HG03039 (cell line): ENCODE measurements around the gene FLNC.

Experiments used
- ATAC-seq: cut with Tn5 transposase; IDR thresholded peaks from one replicate; pipeline ENCODE4 v1.9.1; 2021; ENCODE audit warnings: mild to moderate bottlenecking, moderate library complexity; ENCODE audit not compliant: unreplicated experiment

FLNC gene

DNA sequence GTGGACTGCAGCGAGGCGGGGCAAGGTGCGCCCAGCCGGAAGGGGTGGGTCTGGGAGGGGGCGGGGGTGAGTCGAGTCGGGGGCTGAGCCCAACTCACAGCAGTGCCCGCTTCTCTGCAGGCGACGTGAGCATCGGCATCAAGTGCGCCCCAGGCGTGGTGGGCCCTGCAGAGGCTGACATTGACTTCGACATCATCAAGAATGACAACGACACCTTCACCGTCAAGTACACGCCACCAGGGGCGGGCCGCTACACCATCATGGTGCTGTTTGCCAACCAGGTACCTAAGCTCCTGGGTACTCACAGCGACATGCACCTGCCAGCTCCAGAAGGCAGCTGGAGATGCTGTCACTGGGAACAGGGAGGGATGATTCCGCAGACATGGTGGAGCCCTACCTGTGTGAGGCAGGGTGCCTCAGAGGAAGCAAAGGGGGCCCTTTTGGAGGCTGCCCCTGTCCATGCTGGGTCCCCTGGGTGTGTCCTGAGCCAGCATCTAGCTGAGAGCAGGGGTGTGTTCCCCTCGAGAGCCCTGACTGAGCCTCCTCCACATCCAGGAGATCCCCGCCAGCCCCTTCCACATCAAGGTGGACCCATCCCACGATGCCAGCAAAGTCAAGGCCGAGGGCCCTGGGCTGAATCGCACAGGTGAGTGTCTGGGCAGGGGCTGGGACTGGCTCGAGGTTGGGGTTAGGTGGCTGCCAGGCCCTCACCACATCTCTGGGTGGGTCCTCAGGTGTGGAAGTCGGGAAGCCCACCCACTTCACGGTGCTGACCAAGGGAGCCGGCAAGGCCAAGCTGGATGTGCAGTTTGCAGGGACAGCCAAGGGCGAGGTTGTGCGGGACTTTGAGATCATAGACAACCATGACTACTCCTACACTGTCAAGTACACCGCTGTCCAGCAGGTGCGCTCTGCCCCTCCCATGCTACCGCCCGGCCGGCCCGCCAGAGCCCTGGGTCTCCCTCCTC, 12.8 kb downstream of the FLNC start:
- ATAC-seq: no peak

DNA sequence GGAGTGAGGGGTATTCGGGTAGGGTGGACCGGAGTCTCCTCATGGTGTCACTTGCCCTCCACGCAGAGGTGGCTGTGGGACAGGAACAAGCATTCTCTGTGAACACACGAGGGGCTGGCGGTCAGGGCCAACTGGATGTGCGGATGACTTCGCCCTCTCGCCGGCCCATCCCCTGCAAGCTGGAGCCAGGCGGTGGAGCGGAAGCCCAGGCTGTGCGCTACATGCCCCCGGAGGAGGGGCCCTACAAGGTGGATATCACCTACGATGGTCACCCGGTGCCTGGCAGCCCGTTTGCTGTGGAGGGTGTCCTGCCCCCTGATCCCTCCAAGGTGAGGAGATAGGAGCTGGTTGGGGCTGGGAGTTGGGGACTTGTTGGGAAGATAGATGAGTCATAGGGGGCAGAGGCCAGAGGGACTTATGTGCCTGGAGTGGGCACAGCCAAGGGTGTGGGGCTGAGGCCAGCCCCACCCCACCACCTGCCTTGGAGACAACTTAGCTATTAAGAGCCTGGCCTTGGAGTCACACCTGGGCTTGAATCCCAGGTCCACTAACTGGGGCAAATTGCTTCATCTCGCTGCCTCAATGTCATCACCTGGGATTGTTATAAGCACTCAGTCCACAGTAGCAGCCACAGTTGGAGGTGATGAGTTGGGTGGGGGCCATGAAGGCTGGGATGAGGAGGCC, 13.9 kb downstream of the FLNC start:
- ATAC-seq: no peak

DNA sequence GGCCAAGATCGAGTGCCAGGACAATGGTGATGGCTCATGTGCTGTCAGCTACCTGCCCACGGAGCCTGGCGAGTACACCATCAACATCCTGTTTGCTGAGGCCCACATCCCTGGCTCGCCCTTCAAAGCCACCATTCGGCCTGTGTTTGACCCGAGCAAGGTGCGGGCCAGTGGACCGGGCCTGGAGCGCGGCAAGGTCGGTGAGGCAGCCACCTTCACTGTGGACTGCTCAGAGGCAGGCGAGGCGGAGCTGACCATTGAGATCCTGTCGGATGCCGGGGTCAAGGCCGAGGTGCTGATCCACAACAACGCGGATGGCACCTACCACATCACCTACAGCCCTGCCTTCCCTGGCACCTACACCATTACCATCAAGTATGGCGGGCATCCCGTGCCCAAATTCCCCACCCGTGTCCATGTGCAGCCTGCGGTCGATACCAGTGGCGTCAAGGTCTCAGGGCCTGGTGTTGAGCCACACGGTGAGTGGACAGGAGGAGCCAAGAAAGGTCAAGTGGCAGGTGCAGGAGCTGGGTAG, 14.6 kb downstream of the FLNC start:
- ATAC-seq: no peak

DNA sequence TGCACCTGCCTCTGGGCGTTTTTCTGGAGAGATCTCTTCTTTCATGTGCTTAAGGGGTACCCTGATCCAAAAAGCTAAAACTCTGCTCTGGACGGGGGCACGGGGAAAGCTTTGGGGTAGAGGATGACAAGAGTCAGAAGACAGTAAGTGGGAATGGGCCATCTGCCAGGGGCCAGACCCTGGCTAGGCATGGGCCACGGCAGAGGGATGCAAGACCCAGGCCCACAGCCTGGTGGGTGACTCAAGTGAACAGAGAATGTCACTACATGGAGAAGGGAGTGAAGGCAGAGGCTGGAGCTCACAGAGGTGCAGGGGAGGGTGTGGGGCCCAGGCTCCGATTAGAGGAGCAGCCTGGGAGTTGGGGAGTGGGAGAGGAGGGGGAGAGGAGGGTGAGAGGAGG, 15.3 kb downstream of the FLNC start:
- no peak for ATAC-seq

DNA sequence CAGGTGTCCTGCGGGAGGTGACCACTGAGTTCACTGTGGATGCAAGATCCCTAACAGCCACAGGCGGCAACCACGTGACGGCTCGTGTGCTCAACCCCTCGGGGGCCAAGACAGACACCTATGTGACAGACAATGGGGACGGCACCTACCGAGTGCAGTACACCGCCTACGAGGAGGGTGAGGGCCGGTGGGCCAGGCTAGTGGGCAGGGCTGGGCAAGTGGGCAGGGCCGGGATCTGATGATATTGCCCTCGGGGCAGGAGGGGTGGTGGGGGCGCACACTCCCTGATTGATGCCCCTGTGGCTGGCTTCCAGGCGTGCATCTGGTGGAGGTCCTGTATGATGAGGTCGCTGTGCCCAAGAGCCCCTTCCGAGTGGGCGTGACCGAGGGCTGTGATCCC, 15.8 kb downstream of the FLNC start:
- ATAC-seq: no peak

DNA sequence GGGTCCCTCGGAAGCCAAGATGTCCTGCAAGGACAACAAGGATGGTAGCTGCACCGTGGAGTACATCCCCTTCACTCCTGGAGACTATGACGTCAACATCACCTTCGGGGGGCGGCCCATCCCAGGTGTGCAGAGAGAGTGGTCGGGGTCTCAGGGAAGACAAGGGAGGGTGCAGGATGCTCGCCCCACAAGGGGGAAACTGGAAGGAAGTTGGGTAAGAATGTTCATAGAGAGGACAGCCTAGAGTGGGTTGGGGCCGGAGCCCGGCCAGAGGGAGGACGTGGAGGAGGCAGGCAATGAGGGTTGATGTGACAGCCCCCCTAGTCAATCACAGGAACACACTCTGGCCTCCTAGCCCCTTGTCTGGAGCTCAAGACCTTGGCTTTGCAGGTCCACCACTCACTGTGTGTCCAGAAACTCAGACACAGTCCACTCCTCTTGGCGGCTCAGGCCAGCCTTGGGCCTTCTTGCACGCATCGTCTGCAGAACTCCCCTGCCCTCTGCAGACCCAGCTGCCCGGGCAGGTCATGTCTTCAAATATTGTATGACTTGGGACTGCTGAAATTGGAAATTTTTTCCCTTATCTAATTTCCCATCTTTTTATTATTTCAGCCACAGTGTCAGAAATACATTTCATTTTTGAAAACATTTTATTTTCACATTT, 16.7 kb downstream of the FLNC start:
- ATAC-seq: no peak

DNA sequence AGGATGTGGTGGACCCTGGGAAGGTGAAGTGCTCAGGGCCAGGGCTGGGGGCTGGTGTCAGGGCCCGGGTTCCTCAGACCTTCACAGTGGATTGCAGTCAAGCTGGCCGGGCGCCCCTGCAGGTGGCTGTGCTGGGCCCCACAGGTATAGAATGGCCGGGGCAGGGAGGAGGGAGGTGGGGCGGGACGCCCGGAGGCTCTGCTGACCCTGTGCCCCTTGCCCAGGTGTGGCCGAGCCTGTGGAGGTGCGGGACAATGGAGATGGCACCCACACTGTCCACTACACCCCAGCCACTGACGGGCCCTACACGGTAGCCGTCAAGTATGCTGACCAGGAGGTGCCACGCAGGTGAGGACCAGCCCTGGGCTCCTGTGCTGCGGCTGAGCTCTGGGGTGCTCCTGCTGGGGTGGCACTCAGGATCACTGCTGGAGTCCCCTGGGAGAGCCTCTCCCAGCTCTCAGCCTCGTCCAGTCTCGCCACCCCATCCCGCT, 17.6 kb downstream of the FLNC start:
- ATAC-seq: no peak

DNA sequence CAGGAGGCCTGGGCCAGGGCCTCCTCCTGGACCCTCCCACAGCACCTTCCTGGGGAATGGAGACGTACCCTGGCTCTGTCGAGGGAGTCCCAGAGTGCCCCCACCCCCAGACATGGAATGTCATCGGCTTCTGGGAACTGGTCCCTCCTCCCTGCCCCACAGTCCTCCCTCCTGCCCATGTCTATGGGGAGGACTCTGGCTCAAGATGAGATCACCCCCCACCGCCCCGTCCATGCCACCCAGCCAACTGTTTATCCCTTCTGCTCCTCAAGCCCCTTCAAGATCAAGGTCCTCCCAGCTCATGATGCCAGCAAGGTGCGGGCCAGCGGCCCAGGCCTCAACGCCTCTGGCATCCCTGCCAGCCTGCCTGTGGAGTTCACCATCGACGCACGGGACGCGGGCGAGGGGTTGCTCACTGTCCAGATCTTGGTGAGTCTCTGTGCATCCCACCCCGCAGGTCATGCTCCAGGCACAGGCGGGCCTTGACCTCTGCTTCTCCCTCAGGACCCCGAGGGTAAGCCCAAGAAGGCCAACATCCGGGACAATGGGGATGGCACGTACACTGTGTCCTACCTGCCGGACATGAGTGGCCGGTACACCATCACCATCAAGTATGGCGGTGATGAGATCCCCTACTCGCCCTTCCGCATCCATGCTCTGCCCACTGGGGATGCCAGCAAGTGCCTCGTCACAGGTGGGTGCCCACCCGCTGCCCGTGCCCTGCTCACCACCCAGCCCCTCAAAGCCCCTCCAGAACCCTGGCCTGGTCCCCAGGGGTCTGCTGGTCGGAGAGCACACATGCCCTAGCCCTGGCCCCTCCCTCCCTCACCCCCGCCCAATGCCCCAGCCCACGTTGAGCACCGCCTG, 18.3 kb downstream of the FLNC start:
- no peak for ATAC-seq

DNA sequence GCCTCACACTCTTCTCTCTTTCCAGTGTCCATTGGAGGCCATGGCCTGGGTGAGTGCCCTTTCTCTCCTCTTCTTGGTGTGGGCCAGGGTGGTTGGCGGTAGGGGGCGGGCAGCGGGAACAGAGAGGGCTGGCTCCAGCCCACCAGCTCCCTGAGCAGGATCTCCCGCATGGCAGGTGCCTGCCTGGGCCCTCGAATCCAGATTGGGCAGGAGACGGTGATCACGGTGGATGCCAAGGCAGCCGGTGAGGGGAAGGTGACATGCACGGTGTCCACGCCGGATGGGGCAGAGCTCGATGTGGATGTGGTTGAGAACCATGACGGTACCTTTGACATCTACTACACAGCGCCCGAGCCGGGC, 18.9 kb downstream of the FLNC start:
- ATAC-seq: no peak

DNA sequence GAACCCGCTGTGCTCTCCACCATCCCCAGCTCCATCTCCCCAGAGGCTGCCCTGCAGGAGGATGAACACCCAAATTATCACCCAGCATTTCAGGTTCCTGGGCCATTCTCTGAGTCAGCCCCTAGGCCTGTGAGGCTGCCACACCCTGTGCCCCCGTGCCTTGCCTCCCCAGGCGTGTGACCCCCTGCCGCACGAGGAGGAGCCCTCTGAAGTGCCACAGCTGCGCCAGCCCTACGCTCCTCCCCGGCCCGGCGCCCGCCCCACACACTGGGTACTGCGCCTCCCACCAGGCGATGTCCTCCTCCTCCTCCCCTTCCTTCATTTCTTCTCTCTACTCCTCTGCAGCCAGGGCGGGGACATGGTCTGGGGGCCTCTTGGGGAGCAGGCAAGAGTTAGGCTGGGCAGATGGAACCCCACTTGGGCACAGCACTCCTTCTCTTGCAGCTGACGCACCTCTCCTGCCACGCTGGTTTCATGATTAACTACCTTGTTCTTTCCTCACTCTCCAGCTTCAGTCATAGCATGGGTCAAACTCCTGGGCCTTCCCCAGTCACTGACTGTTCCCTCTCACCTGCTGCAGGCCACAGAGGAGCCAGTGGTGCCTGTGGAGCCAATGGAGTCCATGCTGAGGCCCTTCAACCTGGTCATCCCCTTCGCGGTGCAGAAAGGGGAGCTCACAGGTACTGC, 19.7 kb downstream of the FLNC start:
- ATAC-seq: no peak

DNA sequence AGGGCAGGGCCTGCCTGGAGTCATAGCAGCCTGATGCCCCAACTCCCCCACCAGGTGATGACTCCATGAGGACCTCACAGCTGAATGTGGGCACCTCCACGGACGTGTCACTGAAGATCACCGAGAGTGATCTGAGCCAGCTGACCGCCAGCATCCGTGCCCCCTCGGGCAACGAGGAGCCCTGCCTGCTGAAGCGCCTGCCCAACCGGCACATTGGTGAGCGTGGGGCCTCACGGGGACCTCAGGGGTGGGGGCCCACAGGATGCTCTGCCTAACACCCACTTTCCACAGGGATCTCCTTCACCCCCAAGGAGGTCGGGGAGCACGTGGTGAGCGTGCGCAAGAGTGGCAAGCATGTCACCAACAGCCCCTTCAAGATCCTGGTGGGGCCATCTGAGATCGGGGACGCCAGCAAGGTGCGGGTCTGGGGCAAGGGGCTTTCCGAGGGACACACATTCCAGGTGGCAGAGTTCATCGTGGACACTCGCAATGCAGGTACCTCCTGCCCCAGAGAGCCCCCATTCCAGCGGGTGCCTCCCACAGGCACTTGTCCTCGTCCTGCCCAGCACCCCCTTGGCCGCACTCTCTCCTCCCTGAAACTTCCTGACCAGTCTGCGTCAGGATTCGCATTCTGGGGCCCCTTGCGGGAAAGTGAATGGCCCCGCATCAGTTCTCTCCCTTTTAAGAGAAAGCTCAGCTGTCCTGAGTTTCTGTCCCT, 22.5 kb downstream of the FLNC start:
- ATAC-seq: no peak

DNA sequence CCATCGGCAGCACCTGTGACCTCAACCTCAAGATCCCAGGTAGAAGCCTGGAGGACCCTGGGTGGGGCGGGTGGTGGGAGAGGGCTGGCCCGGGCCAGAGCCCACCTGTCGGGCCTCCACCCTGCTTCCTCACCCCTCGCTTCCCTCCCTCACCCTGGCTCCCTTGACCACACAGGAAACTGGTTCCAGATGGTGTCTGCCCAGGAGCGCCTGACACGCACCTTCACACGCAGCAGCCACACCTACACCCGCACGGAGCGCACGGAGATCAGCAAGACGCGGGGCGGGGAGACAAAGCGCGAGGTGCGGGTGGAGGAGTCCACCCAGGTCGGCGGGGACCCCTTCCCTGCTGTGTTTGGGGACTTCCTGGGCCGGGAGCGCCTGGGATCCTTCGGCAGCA, 23.6 kb downstream of the FLNC start:
- no peak for ATAC-seq

DNA sequence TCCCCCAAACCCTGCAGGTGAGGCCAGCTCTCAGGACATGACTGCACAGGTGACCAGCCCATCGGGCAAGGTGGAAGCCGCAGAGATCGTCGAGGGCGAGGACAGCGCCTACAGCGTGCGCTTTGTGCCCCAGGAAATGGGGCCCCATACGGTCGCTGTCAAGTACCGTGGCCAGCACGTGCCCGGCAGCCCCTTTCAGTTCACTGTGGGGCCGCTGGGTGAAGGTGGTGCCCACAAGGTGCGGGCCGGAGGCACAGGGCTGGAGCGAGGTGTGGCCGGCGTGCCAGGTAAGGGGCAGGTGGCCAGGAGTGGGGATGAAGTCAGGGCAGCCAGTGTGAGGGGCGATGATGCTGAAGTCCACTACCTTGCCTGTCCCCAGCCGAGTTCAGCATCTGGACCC, 24.2 kb downstream of the FLNC start:
- no peak for ATAC-seq

DNA sequence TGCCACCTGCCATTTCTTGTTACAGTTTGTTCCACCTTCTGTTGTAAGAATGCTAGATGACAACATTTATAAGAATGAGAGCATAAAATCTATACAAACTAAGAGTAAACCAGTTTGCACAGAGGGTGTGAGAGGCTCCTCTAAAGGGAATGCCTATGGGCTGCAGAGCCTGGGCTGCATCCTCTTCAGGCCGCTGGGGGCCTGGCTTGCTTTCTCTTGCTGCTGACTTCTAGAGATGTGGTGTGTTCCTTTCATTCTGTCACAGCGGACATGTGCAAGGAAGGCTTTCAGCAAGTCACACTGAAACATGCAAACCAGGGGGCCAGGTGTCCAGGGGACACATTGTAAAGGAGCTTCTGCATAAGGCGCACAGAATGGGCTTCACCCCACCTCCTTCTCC, 25.4 kb downstream of the FLNC start:
- ATAC-seq: no peak

DNA sequence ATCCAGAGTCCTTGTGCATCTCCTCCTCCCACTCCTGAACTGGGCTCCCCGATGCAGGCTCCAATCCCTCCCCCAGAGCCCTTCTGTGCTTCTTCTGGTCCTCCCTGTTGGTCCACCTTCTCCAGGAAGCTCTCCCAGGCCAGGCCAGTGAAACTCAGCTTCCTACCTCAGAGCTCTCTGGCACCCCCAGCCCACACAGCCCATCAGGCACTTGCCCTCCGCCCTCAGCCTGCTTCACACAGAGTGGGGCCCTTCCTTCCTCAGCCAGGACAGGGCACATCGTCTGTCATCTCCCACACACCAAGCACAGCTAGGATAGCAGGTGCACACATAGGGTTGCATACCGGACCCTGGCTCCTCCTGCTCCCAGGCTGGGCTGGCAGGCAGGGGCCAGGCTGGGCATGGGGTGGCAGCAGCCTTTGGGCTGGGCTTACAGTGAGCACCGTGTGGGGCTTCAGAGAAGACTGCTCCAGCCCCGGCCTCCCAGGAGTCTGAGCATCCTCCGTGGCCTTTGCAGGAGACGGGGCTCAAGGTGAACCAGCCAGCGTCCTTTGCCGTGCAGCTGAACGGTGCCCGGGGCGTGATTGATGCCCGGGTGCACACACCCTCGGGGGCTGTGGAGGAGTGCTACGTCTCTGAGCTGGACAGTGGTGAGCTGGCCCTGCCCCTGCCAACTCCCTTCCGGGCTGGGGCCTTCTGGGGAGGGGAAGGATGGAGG, 26.0 kb downstream of the FLNC start:
- no peak for ATAC-seq

DNA sequence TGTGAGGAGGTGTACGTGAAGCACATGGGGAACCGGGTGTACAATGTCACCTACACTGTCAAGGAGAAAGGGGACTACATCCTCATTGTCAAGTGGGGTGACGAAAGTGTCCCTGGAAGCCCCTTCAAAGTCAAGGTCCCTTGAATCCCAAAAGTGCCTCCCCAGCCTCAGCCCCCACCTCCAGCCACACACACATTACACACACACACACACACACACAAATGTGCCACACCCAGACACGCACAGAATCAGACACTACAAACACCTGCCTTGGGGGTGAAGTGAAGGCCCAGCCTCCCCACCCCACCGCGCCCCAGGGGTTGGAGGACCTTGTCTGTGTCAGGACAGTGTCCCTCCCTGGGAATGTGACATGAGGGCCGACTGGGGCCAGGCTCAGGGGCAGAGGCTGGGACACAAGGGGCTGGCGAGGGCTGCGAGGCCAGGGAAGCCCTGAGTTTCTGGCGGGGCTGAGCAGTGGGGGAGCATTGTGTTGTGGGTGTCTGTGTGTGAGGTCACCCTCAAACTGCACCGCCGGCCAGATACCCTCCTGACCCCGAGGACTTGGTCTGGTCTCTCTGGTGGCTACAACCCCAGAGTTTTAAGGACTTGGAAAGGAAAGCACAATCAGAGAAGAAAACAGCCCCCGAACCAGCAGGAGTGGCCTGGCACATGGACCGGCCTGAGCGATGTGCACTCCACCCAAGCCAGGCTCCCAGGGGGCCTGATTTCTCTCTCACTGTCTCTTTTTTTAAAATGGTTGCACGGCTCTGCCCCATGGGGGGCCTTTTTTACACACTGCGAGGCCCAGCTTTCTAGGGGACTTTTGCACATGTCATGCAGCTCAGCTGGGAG, 28.4 kb downstream of the FLNC start:
- no peak for ATAC-seq

DNA sequence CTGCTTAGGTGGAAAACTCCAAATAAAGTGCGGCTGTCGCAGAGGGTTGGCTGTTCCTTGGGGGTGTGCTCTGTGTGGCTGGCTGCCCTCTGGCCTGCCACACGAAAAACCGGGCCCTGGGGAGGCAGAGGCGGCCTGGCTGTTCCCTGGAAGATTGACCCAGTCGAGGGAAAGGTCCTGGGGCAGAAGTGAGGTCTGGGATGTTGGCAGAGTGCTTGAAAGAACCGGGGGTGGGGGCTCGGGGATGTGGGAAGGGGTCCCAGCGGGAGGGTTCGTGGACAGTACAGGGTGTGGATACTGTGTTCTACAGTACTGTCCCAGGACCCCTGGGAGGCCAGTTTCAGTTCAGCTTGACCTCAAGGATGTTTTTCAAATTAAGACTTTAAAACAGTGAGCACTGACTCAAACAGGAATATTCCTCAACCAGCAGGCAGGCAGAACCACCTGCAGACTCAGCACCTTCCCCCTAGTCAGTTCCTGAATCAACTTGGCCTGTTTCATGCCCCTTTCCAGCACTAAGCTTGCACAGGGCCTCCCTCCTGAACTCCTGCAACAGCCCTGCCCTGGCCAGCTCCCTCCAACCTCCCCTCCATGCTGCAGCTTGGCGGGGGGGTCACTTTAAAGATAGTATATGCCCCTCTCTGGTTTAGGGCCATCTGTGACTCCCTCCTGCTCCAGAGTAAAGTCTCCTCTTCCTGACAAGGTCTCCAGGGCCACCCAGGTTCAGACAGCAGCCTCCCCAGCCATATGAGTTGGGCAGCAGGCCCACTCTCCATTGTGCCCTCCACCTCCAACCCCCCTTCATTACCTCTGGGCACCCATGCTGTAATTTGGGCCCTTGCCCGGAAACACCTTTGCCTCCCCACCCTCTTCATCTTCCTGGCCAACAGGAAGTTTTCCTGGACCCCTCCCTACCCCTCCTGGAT, 29.3 kb downstream of the FLNC start:
- ATAC-seq: no peak
